NCI-H128 (cell line): ENCODE results near the gene ACYP1.
A peak's percentile ranks its signal among the peaks of the same experiment; 100 is the strongest.

Experiments
- DNase-seq: peaks from one replicate; lab custom pipeline; 2025; ENCODE audit not compliant: unreplicated experiment; lab: John Stamatoyannopoulos, UW

ACYP1 gene

DNA sequence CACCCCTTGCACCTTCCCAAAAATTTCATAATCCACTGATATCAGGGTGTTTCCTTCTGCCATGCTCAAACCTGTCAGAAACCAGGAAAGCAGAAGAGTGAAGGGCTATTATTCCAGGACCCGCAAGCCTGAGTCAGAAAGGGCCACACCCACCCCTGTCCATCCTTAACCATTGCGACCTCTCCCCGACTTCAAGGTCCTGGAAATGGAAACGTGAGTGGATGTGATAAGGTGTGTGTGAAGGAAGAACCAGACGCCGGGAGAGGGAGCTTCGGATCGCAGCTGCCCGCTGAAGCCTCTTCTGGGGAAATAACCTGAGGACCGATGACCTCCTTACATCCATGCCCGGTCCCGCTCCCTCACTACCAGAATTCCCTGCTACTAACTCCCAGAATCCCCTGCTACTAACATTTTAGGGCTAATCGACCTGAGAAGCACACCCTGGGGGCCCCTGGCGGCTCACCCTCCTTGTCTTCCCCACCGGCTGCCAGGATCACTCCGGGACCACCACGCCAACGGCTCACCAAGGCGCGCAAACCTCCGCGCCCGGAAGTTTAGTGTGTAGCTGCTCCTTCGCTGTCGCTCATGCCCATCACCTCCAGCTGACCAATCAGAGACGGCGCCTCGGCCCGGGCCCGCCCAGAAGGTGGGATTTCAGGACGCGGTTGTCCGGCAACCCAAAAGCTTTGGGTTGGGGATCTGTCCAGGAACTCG is at the start of gene ACYP1:
Gene ACYP1 (minus strand): TSS at position 534 of the 714 bp plus-strand sequence. CDS start 471 bp downstream, at position 63.
- peak; percentile 81 for DNase-seq

DNA sequence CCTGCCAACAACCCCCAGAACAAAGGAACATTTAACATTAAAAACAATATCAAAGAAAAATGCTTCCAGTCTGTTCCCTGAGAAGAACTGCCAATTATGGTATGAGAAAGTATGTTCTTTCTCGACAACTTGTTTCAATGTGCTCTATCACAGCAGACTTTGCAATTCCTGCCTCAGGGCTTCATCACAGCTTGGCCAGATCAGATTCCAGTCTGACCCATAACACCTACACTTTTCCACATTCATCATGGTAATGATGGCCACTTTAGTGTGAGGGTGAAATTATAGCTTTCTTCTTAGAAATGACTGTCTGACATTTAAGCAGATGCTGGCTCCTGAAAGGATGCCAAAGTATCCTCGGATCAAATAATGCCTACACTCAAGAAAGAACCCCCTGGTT is 46.1 kb upstream of the ACYP1 start:
- DNase-seq: no peak

DNA sequence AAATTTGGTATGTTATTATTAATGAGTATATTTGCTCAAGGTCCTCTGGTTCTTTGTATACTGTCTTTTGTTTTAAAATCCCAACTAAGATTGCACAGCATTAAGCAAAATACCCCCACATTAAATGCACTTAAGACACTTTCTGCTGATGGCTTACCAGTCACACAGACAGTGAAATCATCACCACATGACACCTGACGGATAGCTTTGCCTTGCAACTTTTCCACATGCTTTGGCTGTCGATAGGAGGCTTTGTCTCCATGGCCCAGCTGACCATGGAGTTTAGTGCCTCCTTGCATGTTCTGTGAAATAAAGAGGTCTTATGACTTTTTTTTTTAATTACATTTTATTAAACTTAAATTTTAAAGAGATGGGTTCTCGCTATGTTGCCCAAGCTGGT is 43.4 kb upstream of the ACYP1 start:
- no peak for DNase-seq

DNA sequence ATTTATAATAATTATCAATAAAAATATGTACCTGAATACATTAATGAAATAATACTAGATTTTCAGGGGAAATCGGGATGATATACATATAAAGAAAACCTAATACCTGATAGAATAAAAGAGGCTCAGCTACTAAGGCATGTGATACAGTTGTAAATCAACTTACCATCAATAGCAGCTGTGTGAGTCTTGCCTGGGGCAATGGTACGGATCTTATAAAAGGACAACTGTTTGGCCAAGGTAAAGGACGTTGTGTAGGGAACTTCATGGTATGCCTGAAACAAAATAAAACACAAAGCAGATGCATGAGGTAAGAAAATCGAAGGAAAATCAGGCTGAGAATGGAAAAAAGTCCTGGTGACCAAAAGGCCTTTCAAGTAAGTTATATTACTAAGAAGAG is 37.7 kb upstream of the ACYP1 start:
- no peak for DNase-seq

- DNase-seq: no peak
Observed at GRCh38 chr14:75098682-75099081, 34.9 kb upstream of the ACYP1 start.

DNA sequence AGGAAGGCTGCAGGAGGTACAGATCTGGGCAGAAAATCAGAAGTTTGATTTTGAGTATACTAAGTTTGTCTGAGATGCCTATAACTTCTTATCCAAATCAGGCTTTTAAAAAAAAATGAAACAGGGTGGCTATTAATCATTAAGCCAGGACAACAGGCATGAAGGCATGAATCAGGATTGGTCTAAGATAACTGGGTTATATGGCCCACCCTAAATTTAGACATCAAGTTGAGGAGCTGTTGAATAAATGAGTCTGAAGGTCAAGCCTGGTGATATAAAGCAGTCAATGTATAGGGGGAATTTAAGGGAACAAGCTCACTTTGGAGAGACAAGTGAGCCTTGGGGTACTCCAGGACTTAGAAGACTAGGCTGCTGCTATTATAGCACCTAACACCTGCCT is 34.4 kb upstream of the ACYP1 start:
- DNase-seq: no peak

DNA sequence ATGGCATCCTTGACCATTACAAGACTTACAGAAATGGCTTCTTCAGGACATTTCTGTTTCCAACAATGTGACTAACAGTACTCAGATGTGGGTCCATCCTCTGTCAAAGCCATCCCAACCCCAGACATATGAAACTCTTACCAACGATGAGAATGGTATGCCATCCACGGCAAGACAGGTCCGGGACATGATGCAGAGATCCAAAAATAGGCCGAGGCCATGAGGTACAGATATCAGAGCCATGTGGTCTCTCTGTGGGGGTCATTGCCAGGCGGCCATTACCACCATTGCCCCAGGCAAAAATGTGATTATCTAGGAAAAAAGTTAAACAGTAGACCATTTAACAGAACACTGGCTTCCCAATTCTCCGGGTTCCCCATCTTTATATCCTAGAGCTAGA is 33.1 kb upstream of the ACYP1 start:
- DNase-seq: no peak

GRCh38 chr14:75095690-75096089 is 31.9 kb upstream of the ACYP1 start:
- DNase-seq: no peak

DNA sequence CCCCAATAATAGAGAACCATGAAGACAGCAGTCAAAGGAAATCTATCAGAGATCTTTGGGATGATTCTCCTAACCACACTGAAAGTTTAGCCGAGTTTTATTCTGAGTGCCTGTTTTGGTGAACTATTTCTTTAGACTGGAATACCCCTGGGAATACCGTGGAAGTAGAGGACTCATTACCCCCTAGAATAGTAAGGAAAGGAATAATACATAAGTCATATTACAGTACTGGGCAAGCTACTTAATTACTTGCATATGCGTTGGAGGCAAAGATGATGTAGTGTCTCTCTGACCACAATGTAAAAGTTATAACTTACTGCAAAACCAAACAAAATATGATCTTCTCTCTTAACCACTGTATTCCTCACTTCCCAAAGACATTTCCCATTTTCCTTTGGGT is 31.1 kb upstream of the ACYP1 start:
- DNase-seq: no peak

DNA sequence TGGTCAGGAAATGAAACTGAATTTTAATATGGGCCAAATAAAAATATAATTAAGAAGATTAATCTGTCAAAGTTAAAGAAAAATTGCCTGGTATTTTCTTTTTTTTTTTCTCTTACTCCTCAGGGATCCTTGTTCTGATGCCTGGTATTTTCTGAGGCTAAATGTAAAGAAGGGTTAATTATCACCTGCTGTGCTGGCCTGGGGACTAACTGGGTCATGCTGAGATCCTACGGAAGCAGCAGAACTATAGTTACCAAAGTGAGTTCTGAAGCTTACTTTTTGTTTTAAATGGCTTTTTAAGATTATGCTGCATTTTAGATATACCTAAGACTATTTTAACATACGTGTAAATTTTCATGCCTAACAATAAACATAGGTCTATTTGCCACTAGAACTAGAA is 28.9 kb upstream of the ACYP1 start:
- DNase-seq: no peak

DNA sequence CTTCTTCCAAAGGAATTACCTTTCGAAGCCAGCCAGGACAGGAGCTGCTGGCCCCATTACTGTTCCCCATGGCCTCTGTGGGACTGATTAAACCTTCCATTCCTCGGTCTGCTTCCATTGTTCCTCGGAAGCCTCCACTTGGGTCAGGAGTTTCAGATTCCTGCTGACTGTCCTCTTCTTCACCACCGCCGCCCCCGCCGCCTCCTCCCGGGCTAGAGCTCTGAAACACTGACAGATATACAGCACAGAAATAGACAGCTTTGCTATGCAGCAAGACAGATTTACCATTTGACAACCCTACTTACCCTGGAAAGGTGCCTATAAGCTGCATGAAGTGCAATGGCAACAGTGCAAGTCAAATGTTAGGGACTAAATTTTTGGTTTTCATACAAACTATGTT is 27.4 kb upstream of the ACYP1 start:
- DNase-seq: no peak

GRCh38 chr14:75090353-75090752 is 26.5 kb upstream of the ACYP1 start:
- no peak for DNase-seq

DNA sequence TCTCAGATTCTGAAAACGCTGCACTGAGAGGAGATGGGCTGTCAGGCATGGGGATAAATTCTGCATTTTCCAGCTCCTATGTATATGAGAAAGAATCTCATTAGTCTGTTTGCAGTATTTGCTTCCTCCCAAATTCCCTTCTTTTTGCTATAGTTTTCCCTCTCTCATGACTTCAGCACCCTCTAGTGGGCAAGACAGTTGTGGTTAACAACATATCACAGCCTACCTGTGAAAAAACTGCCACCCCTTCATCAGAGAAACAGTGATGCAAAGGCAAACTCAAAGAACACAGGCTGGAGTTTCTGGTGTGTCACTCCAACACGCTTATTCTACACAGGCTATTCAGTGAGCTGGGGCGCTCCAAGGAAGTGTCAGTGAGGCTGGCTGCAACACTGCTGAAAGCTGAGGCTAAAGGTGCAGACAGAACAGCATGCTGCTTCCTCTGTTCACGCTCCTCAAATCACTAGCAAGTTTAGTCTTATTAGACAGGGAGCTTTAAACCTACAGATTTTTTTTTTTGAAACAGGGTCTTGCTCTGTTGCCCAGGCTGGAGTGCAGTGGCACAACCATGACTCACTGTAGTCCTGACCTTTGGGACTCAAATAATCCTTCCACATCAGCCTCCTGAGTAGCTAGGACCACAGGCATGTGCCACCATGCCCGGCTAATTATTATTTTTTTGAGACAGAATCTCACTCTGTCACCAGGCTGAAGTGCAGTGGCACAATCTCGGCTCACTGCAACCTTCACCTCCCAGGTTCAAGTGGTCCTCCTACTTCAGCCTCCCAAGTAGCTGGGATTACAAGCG is 24.9 kb upstream of the ACYP1 start:
- DNase-seq: peak; percentile 31

GRCh38 chr14:75088153-75088552 is 24.3 kb upstream of the ACYP1 start:
- no peak for DNase-seq

GRCh38 chr14:75084513-75084912 is 20.7 kb upstream of the ACYP1 start:
- DNase-seq: no peak

- DNase-seq: no peak
Observed at GRCh38 chr14:75083271-75083670, 19.4 kb upstream of the ACYP1 start.

GRCh38 chr14:75081660-75082229 is 17.9 kb upstream of the ACYP1 start:
- DNase-seq: no peak

DNA sequence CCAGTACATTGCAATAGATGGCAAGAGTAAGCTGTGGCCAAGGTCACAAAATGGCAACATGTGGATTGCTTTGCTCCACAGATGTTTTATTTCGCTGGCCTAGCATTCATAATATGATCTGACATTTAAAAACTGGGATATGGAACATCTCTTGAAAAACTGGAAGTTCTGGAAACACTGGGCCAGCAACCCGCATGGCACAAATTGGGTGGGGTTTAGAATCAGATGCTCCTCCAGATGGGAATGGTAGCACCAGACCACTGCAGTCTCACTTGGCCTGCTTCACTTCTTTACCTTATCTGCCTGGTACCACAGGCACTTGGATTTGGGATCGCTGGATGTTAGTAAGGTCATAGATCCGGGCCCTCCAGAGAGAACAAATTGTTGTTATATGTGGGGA is 15.7 kb upstream of the ACYP1 start:
- no peak for DNase-seq

DNA sequence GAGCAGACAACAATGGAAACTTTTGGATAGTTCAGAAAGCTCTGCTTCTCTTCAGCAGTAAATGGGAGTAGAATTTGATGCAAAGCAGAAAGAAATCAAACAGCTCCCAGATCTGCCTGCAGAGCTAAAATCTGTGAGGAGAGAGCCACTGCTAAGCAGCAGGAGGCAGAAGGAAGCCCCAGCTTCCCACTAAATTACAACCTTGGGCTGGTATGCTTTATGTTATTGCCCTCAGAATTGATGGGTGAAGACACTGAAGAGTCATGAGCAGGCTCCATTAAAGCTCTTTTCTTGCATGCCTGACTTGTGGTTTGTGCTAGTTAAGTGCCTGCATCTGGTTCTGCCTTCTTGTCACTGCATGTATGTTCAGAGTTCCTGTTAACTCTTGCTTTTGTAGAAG is 14.0 kb upstream of the ACYP1 start:
- no peak for DNase-seq

- DNase-seq: no peak
Observed at GRCh38 chr14:75070383-75070782, 6.6 kb upstream of the ACYP1 start.

- peak; percentile 63 for DNase-seq
Observed at GRCh38 chr14:75069811-75070145, 6.0 kb upstream of the ACYP1 start.

GRCh38 chr14:75069121-75069810 is 5.4 kb upstream of the ACYP1 start, which contains the start of gene ZC2HC1C:
Gene ZC2HC1C, plus strand, starts transcription at chr14:75069641. Its CDS starts 933 bp downstream, at chr14:75070574.
- peak; percentile 89 for DNase-seq
